Natural killer cell (primary cell): ENCODE measurements around the gene TTC39B. TPM values are rescaled to one million over a fixed set of nuclear protein-coding genes. Genes with fewer than 3 reads are reported as not detected.

Source experiments
- ATAC-seq, 3 donors: fragments of 150-1000 bp in 2 of 3; fragments of 200-7000 bp in 1 of 3; cut with Tn5 transposase; 1 replicate in 1 of 3; 2 replicates in 2 of 3; pipeline ENCODE4 v1.10.0; 2021; ENCODE audit warnings: mild to moderate bottlenecking in 2 of 3, moderate library complexity in 2 of 3
- DNase-seq, 2 donors: peaks; one replicate each; pipeline versions ENCODE4 v3.0.0 to v3.0.0-alpha.2; 2013 to 2021; ENCODE audit warnings: mixed read lengths in 1 of 2
- H3K27ac ChIP-seq: one replicate; pipeline ENCODE4 v1.5.1; 2013; ENCODE audit warnings: mild to moderate bottlenecking, low read length
- H3K27me3 ChIP-seq: one replicate; pipeline ENCODE4 v1.6.1; 2013; ENCODE audit warnings: low read length; ENCODE audit not compliant: control insufficient read depth, insufficient read depth
- H3K36me3 ChIP-seq: one replicate; pipeline ENCODE4 v1.6.1; 2013; ENCODE audit warnings: low read length; ENCODE audit not compliant: control insufficient read depth, insufficient read depth
- H3K4me1 ChIP-seq: one replicate; pipeline ENCODE4 v1.6.1; 2013; ENCODE audit warnings: low read length; ENCODE audit not compliant: control insufficient read depth, insufficient read depth
- H3K4me3 ChIP-seq: one replicate; pipeline ENCODE4 v1.5.1; 2013; ENCODE audit warnings: low read length
- H3K9me3 ChIP-seq: one replicate; pipeline ENCODE4 v1.6.1; 2013; ENCODE audit warnings: low read length; ENCODE audit not compliant: control insufficient read depth, insufficient read depth
- H3K27ac Mint-ChIP-seq, 2 donors: one replicate each; pipeline ENCODE4 v1.8.0; 2022; ENCODE audit warnings: mild to moderate bottlenecking in 2 of 2, mixed read lengths in 2 of 2, moderate library complexity in 1 of 2
- H3K27me3 Mint-ChIP-seq, 2 donors: one replicate each; pipeline ENCODE4 v1.8.0; 2022; ENCODE audit warnings: low read depth in 2 of 2, mixed read lengths in 2 of 2
- H3K36me3 Mint-ChIP-seq: one replicate; pipeline ENCODE4 v1.8.0; 2022; ENCODE audit warnings: mixed read lengths
- H3K4me1 Mint-ChIP-seq, 2 donors: one replicate each; pipeline ENCODE4 v1.8.0; 2022; ENCODE audit warnings: mixed read lengths in 2 of 2
- H3K4me3 Mint-ChIP-seq: one replicate; pipeline ENCODE4 v1.8.0; 2022; ENCODE audit warnings: mild to moderate bottlenecking, moderate library complexity, mixed read lengths
- H3K9me3 Mint-ChIP-seq, 2 donors: one replicate each; pipeline ENCODE4 v1.8.0; 2022; ENCODE audit warnings: mixed read lengths in 2 of 2
- WGBS: methylation state at CpG from one replicate; pipeline ENCODE4 v1.1.7; 2013; ENCODE audit warnings: missing lambda C conversion rate; ENCODE audit not compliant: insufficient coverage; 5-methylcytosine and 5-hydroxymethylcytosine counted together
- intact Hi-C: fragments of 100-400 bp; cut with micrococcal nuclease; formaldehyde crosslinking; loops from one replicate; pipeline ENCODE4 v1.14.2; 2022
- total RNA-seq, 4 donors: library from RNA; stranded (reverse); fragments of 120-200 nt in 1 of 4; gene quantifications; one replicate each; pipeline versions ENCODE4 v1.2.3 to v1.2.4, GENCODE V29; 2013 to 2022
- TF ChIP-seq, protein P1 (sequence below): fragments of 200-600 bp; IDR thresholded peaks from one replicate; pipeline ENCODE4 v1.8.0; 2022; ENCODE audit warnings: antibody characterized with exemption

The TTC39B gene
- total RNA-seq, 3 donors from 2014 or later (not counting 1 experiment from before 2014, with no cell fraction given): 51.2 to 65.1 (median 54.2) TPM

- H3K36me3 Mint-ChIP-seq: no peaks in the 10 kb centered on the region
- TF ChIP-seq, protein P1, sequence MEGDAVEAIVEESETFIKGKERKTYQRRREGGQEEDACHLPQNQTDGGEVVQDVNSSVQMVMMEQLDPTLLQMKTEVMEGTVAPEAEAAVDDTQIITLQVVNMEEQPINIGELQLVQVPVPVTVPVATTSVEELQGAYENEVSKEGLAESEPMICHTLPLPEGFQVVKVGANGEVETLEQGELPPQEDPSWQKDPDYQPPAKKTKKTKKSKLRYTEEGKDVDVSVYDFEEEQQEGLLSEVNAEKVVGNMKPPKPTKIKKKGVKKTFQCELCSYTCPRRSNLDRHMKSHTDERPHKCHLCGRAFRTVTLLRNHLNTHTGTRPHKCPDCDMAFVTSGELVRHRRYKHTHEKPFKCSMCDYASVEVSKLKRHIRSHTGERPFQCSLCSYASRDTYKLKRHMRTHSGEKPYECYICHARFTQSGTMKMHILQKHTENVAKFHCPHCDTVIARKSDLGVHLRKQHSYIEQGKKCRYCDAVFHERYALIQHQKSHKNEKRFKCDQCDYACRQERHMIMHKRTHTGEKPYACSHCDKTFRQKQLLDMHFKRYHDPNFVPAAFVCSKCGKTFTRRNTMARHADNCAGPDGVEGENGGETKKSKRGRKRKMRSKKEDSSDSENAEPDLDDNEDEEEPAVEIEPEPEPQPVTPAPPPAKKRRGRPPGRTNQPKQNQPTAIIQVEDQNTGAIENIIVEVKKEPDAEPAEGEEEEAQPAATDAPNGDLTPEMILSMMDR: no peak
- H3K27ac ChIP-seq: peak overlapping the region; percentile 94
- H3K27me3 Mint-ChIP-seq: no peaks in the 10 kb centered on the region
- no peaks in the 10 kb centered on the region for H3K36me3 ChIP-seq
- intact Hi-C loops: loop anchor here (1.0 kb wide), 2 partner anchors 10 to 126 kb away; partner anchors contain the start of gene SNAPC3
- DNase-seq: peak; percentile 28 to 77
- no peaks in the 10 kb centered on the region for H3K9me3 Mint-ChIP-seq
- H3K4me1 ChIP-seq: peaks cover 77% of the 10 kb centered on the region
- H3K27ac Mint-ChIP-seq: peak overlapping the region; percentile 98 to 100
- WGBS: 9% methylated on average over 2 of the region's 4 CpGs
- H3K4me3 ChIP-seq: peak overlapping the region; percentile 24
- H3K4me3 Mint-ChIP-seq: peak overlapping the region; percentile 85
- H3K9me3 ChIP-seq: no peaks in the 10 kb centered on the region
- peak; percentile 53 to 77 (median 61) for ATAC-seq
- H3K27me3 ChIP-seq: no peaks in the 10 kb centered on the region
- peaks cover 79 to 86% of the 10 kb centered on the region in 2 donors for H3K4me1 Mint-ChIP-seq
These were observed 11.1 kb downstream of the TTC39B start for GRCh38 chr9:15295761-15296405.

DNA sequence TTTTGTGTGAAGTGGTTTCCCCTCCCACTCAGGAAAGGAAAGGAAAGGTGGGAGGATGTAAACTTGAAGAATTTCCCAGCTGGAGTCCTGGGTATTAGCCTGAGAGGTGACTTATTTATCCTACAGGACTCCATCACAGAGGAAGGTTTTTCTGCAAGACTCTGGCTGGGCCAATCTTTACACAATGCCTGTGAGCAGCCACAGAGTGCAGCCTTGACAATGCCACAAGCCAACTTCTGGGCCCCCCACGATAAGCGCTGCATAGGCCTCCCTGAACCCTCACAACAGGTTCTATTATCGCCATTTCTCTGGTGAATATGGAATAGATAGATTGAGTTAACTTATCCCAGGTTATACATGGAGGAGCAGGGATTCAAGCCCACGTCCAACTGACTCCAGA is 12.4 kb downstream of the TTC39B start:
- H3K27me3 Mint-ChIP-seq: no peaks in the 10 kb centered on the region
- H3K27ac Mint-ChIP-seq: peak overlapping the region; percentile 98 to 100
- Histone ChIP-seq H3K27me3 (no peaks in the 10 kb centered on the region), H3K4me3 (no peak overlapping the region), H3K36me3 (no peaks in the 10 kb centered on the region), H3K9me3 (no peaks in the 10 kb centered on the region), H3K27ac (peak overlapping the region; percentile 94), H3K4me1 (peaks cover 65% of the 10 kb centered on the region)
- peak overlapping the region; percentile 85 for H3K4me3 Mint-ChIP-seq
- no peaks in the 10 kb centered on the region for H3K9me3 Mint-ChIP-seq
- intact Hi-C loops: no loop called here
- 57% methylated on average over 3 of the region's 4 CpGs for WGBS
- ATAC-seq (no peak), DNase-seq (peak in 1 of 2 donors; percentile 26)
- H3K4me1 Mint-ChIP-seq: peaks cover 71 to 82% of the 10 kb centered on the region in 2 donors
- H3K36me3 Mint-ChIP-seq: no peaks in the 10 kb centered on the region
- TF ChIP-seq, protein P1: no peak

DNA sequence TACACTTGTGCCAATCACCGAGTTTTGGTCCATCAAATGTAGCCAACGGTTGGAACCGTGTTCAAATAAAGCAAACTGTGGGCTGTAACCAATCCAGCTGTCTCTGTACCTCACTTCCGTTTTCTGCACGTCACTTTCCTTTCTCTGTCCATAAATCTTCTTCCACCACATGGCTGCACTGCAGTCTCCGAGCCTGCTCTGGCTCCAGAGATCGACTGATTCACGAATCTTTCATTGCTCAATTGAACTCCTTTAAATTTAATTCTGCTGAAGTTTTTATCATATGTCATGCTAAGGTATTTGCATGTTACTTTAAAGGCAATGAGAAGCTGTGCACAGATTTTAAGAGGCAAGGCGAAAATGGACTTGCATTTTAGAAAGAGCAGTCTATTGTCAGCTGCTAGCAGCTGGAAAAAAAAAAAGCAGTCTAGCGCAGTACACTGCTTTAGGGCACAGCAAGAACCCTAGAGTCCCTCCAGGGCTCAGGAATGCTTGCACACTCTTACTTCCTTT is 13.2 kb downstream of the TTC39B start:
- TF ChIP-seq, protein P1: no peak
- Histone ChIP-seq H3K36me3 (no peaks in the 10 kb centered on the region), H3K27me3 (no peaks in the 10 kb centered on the region), H3K9me3 (no peaks in the 10 kb centered on the region), H3K4me1 (peaks cover 58% of the 10 kb centered on the region), H3K27ac (peak overlapping the region; percentile 94), H3K4me3 (no peak overlapping the region)
- peak in 1 of 2 donors; percentile 74 for DNase-seq
- no peaks in the 10 kb centered on the region for H3K36me3 Mint-ChIP-seq
- H3K27ac Mint-ChIP-seq: peak overlapping the region; percentile 98 to 100
- peak in 1 of 3 donors; percentile 31 for ATAC-seq
- no peaks in the 10 kb centered on the region for H3K27me3 Mint-ChIP-seq
- peaks cover 64 to 75% of the 10 kb centered on the region in 2 donors for H3K4me1 Mint-ChIP-seq
- peak overlapping the region; percentile 50 for H3K4me3 Mint-ChIP-seq
- WGBS: 51% methylated on average over 10 of the region's 10 CpGs
- intact Hi-C loops: no loop called here
- H3K9me3 Mint-ChIP-seq: no peaks in the 10 kb centered on the region
